H1 (cell line): ENCODE results near the gene IMPG2. TPM values are rescaled to one million over a fixed set of nuclear protein-coding genes. Genes with fewer than 3 reads are reported as not detected.

Experiments used
- CTCF ChIA-PET: fragments of 300-600 bp; sonication (Branson Sonifier 250); formaldehyde crosslinking; loops from one replicate; lab custom pipeline; 2021; ENCODE audit not compliant: partially characterized antibody; lab: Charles Lee
- POLR2A ChIA-PET: fragments of 300-600 bp; sonication (Branson Sonifier 250); formaldehyde crosslinking; loops from one replicate; lab custom pipeline; 2021; ENCODE audit warnings: inconsistent platforms; ENCODE audit not compliant: partially characterized antibody; lab: Charles Lee
- DNase-seq, 2 experiments: peaks; one replicate each; pipeline versions ENCODE4 v3.0.0 to v3.0.0-alpha.2; 2010 to 2022; ENCODE audit warnings: low spot score in 2 of 2, low read depth in 1 of 2, mixed read lengths in 1 of 2
- FAIRE-seq: peaks from 2 replicates; lab custom pipeline; 2011; peaks lifted over from hg19 to GRCh38; lab: Jason Lieb, UNC
- H2AFZ ChIP-seq: 2 replicates; pipeline ENCODE4 v1.8.1; 2012; ENCODE audit warnings: low read length, inconsistent platforms
- H2AK5ac ChIP-seq: 2 replicates; pipeline ENCODE4 v1.6.1; 2013; ENCODE audit warnings: low read depth, low read length
- H2BK120ac ChIP-seq: replicated peaks from 2 replicates; pipeline ENCODE3; 2013; ENCODE audit warnings: low read depth, low read length, inconsistent platforms
- H2BK12ac ChIP-seq: 2 replicates; pipeline ENCODE4 v1.6.1; 2013; ENCODE audit warnings: low read depth, low read length
- H2BK15ac ChIP-seq: 2 replicates; pipeline ENCODE4 v1.6.1; 2013; ENCODE audit warnings: low read length
- H2BK20ac ChIP-seq: 2 replicates; pipeline ENCODE4 v1.6.1; 2013; ENCODE audit warnings: low read length
- H2BK5ac ChIP-seq: 2 replicates; pipeline ENCODE4 v1.6.1; 2013; ENCODE audit warnings: low read depth, low read length
- H3K14ac ChIP-seq: 2 replicates; pipeline ENCODE4 v1.6.1; 2013; ENCODE audit warnings: inconsistent platforms; ENCODE audit not compliant: insufficient read length
- H3K18ac ChIP-seq: 2 replicates; pipeline ENCODE4 v1.6.1; 2013; ENCODE audit warnings: low read length; ENCODE audit errors: extremely low read depth
- H3K23ac ChIP-seq: 2 replicates; pipeline ENCODE4 v1.6.1; 2013; ENCODE audit warnings: inconsistent platforms; ENCODE audit not compliant: insufficient read length
- H3K23me2 ChIP-seq: 2 replicates; pipeline ENCODE4 v1.6.1; 2013; ENCODE audit warnings: low read depth, low read length
- H3K27ac ChIP-seq: 2 replicates; pipeline ENCODE4 v1.6.1; 2011; ENCODE audit warnings: low read depth, low read length, inconsistent platforms
- H3K27me3 ChIP-seq, 4 experiments: replicated peaks in 1 of 4; 1 replicate in 1 of 4; 2 replicates in 3 of 4; pipeline versions ENCODE4 v1.6.1 to v1.8.1; 2011 to 2013; ENCODE audit warnings: low read length in 3 of 4, mild to moderate bottlenecking in 3 of 4, inconsistent platforms in 2 of 4, mixed read lengths in 2 of 4, moderate library complexity in 1 of 4; ENCODE audit not compliant: control insufficient read depth in 3 of 4, insufficient read depth in 3 of 4; ENCODE audit errors: extremely low read depth in 1 of 4
- H3K36me3 ChIP-seq, 4 experiments: 2 replicates each; pipeline versions ENCODE4 v1.6.1 to v1.8.1; 2011 to 2013; ENCODE audit warnings: mild to moderate bottlenecking in 4 of 4, low read length in 3 of 4, moderate library complexity in 2 of 4, control low read depth in 1 of 4, inconsistent platforms in 1 of 4; ENCODE audit not compliant: insufficient read depth in 4 of 4, control insufficient read depth in 2 of 4
- H3K4ac ChIP-seq: replicated peaks from 2 replicates; pipeline ENCODE3; 2013; ENCODE audit warnings: low read length, low read depth, mixed read lengths, inconsistent platforms; ENCODE audit not compliant: insufficient read length
- H3K4me1 ChIP-seq, 4 experiments: replicated peaks in 1 of 4; 1 replicate in 1 of 4; 2 replicates in 3 of 4; pipeline versions ENCODE4 v1.6.1 to v1.8.1; 2011 to 2013; ENCODE audit warnings: low read length in 3 of 4, inconsistent platforms in 2 of 4, mixed read lengths in 1 of 4; ENCODE audit not compliant: insufficient read depth in 4 of 4, control insufficient read depth in 3 of 4
- H3K4me2 ChIP-seq, 2 experiments: 2 replicates each; pipeline versions ENCODE4 v1.6.1 to v1.8.1; 2011 to 2013; ENCODE audit warnings: low read depth in 2 of 2, low read length in 2 of 2, control low read depth in 1 of 2, inconsistent platforms in 1 of 2, mild to moderate bottlenecking in 1 of 2; ENCODE audit not compliant: insufficient read depth in 1 of 2
- H3K4me3 ChIP-seq, 4 experiments: fragments of 200-600, 300-600 bp in 1 of 4; sonication (generic), shearing (Covaris generic), sonication (Bioruptor Twin) in 1 of 4; 2 replicates each; pipeline versions ENCODE4 v1.5.1 to v1.8.1; 2011 to 2016; ENCODE audit warnings: low read length in 4 of 4, low read depth in 3 of 4, control low read depth in 2 of 4, inconsistent platforms in 2 of 4, mild to moderate bottlenecking in 2 of 4, mixed read lengths in 1 of 4, moderate library complexity in 1 of 4; ENCODE audit not compliant: insufficient read depth in 2 of 4; ENCODE audit errors: extremely low read depth in 1 of 4
- H3K56ac ChIP-seq: replicated peaks from 2 replicates; pipeline ENCODE3; 2013; ENCODE audit warnings: low read depth, mild to moderate bottlenecking, mixed read lengths, low read length, inconsistent platforms; ENCODE audit not compliant: insufficient read length
- H3K79me1 ChIP-seq: 2 replicates; pipeline ENCODE4 v1.6.1; 2013; ENCODE audit warnings: low read depth, low read length, control low read depth
- H3K79me2 ChIP-seq, 2 experiments: 2 replicates each; pipeline versions ENCODE4 v1.6.1 to v1.8.1; 2012 to 2013; ENCODE audit warnings: low read length in 2 of 2, mild to moderate bottlenecking in 2 of 2, inconsistent platforms in 1 of 2; ENCODE audit not compliant: insufficient read depth in 2 of 2, control insufficient read depth in 1 of 2
- H3K9ac ChIP-seq, 4 experiments: replicated peaks in 1 of 4; 1 replicate in 1 of 4; 2 replicates in 3 of 4; pipeline versions ENCODE4 v1.6.1 to v1.8.1; 2011 to 2013; ENCODE audit warnings: low read depth in 3 of 4, low read length in 3 of 4, control low read depth in 2 of 4, mild to moderate bottlenecking in 2 of 4, moderate library complexity in 2 of 4, inconsistent platforms in 1 of 4; ENCODE audit errors: extremely low read depth in 1 of 4
- H3K9me3 ChIP-seq, 2 experiments: 2 replicates each; pipeline versions ENCODE4 v1.6.1 to v1.8.1; 2012 to 2013; ENCODE audit warnings: mild to moderate bottlenecking in 2 of 2, moderate library complexity in 2 of 2, control low read depth in 1 of 2, inconsistent platforms in 1 of 2, low read depth in 1 of 2, low read length in 1 of 2, mixed read lengths in 1 of 2; ENCODE audit not compliant: insufficient read depth in 2 of 2
- H4K20me1 ChIP-seq, 2 experiments: replicated peaks in 1 of 2; 2 replicates each; pipeline versions ENCODE3 to v1.8.1; 2011 to 2013; ENCODE audit warnings: inconsistent platforms in 2 of 2, low read length in 2 of 2, mild to moderate bottlenecking in 1 of 2; ENCODE audit not compliant: insufficient read depth in 2 of 2, control insufficient read depth in 1 of 2
- H4K5ac ChIP-seq: 2 replicates; pipeline ENCODE4 v1.6.1; 2013; ENCODE audit warnings: low read length, low read depth, mixed read lengths, inconsistent platforms; ENCODE audit not compliant: insufficient read length
- H4K8ac ChIP-seq: 2 replicates; pipeline ENCODE4 v1.8.0; 2013; ENCODE audit warnings: mild to moderate bottlenecking, moderate library complexity, low read length, inconsistent platforms; ENCODE audit not compliant: insufficient read depth; ENCODE audit errors: extremely low read depth
- H4K91ac ChIP-seq: replicated peaks from 2 replicates; pipeline ENCODE3; 2013; ENCODE audit warnings: low read length, mixed read lengths, inconsistent platforms; ENCODE audit not compliant: insufficient read length
- WGBS, 2 experiments: shearing (Covaris generic) in 1 of 2; methylation state at CpG; one replicate each; pipeline versions ENCODE4 v1.1.6 to v1.1.7; 2013 to 2015; ENCODE audit warnings: low lambda C conversion rate in 2 of 2, mixed read lengths in 2 of 2, inconsistent platforms in 1 of 2, low coverage in 1 of 2, missing lambda C conversion rate in 1 of 2; ENCODE audit not compliant: insufficient replicate concordance in 2 of 2, insufficient coverage in 1 of 2, insufficient read length in 1 of 2; ENCODE audit errors: extremely low coverage in 1 of 2, missing lambda C conversion rate in 1 of 2; 5-methylcytosine and 5-hydroxymethylcytosine counted together
- polyA plus RNA-seq, 7 experiments: library from polyadenylated mRNA; depleted of rRNA in 3 of 7; stranded (reverse) in 5 of 7; unstranded in 2 of 7; fragments of >200 nt in 5 of 7; fragments of 200-250 nt in 2 of 7; gene quantifications; 1 replicate in 5 of 7; 2 replicates in 1 of 7; 4 replicates in 1 of 7; pipeline versions ENCODE4 v1.2.1 to v1.2.3, GENCODE V29; 2011 to 2013; ENCODE audit warnings: missing spikeins in 2 of 7, mixed read lengths in 2 of 7
- total RNA-seq: library from RNA; stranded (reverse); fragmentation: NEBNext Ultra II Directional; extraction: Animal tissue kit (Norgen Biotek cat#: 25700); gene quantifications from 2 replicates; pipeline ENCODE4 v1.2.1, GENCODE V29; 2021

The IMPG2 gene
- total and polyA plus RNA-seq, 2 of the 8 experiments (the other 6 are each of a cell fraction or from before 2014, with no cell fraction given) = 0.03 to 0.06 TPM

DNA sequence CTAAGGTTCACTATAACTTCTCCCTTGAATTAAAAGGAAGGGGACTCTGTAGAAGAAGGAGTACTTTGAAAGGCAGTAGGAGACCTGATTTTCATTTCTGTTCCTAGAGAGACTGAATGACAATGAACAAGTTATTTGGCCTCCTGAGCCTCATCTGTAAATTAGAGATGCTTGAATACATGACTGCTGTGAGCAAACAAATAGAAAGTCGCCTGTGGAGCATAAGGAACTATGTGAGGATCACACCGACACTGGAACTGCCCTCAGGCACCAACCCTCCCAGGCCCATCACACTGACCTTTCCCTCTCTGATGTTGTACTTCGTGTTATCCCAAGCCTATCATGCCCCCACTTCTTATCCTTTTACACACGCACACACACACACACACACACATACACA lies 48.6 kb downstream of the IMPG2 start:
- WGBS, 2 experiments = 13% methylated on average over 4 of the region's 4 CpGs; no CpG with 5 or more reads in 1 of the 2 experiments
- no peak overlapping the region for H2BK12ac ChIP-seq
- H4K20me1 ChIP-seq = peaks cover 0 to 2% of the 10 kb centered on the region in 2 experiments
- H3K27me3 ChIP-seq = peaks cover 17 to 47% (median 38%) of the 10 kb centered on the region in 4 experiments
- H3K79me1 ChIP-seq = no peaks in the 10 kb centered on the region
- H3K4ac ChIP-seq = no peak overlapping the region
- H3K23me2 ChIP-seq = no peaks in the 10 kb centered on the region
- ChIA-PET POLR2A (interaction anchor here (0.9 kb wide), 1 partner anchor 406 kb away, joined by 3 read pairs; no protein-coding TSS in a partner anchor), CTCF (no interaction called here)
- H3K27ac ChIP-seq = no peak overlapping the region
- no peak overlapping the region for H2BK20ac ChIP-seq
- H3K4me2 ChIP-seq = no peak overlapping the region
- H3K36me3 ChIP-seq = no peaks in the 10 kb centered on the region
- no peaks in the 10 kb centered on the region; a peak in 1 of 4 replicates for H3K9me3 ChIP-seq
- H2BK120ac ChIP-seq = no peak overlapping the region
- H4K8ac ChIP-seq = no peak overlapping the region
- H3K9ac ChIP-seq = no peak overlapping the region
- H3K14ac ChIP-seq = no peak overlapping the region
- FAIRE-seq (peak; percentile 45), DNase-seq (no peak)
- H2AK5ac ChIP-seq = no peak overlapping the region
- H3K56ac ChIP-seq = no peak overlapping the region
- H2BK15ac ChIP-seq = no peak overlapping the region
- H3K4me3 ChIP-seq = no peak overlapping the region; a peak in 1 of 8 replicates
- H2AFZ ChIP-seq = no peak overlapping the region
- H2BK5ac ChIP-seq = no peak overlapping the region
- H4K91ac ChIP-seq = no peak overlapping the region
- H3K79me2 ChIP-seq = no peaks in the 10 kb centered on the region
- no peak overlapping the region for H3K23ac ChIP-seq
- no peak overlapping the region for H3K18ac ChIP-seq
- no peak overlapping the region for H4K5ac ChIP-seq
- peaks cover 0 to 5% (median 0%) of the 10 kb centered on the region in 4 experiments; a peak in 1 of 7 replicates for H3K4me1 ChIP-seq
